Stimulated activated CD4-positive, alpha-beta T cell treated with anti-CD3 and anti-CD28 coated beads, Interleukin-2, amount 100 ng/mL, for 24 hours (primary cell): Measurements from ENCODE around the gene MPEG1.

Source experiments
- DNase-seq, 2 donors: peaks; one replicate each; pipeline ENCODE4 v3.0.0-alpha.2; 2020

The MPEG1 gene

GRCh38 chr11:59218319-59218718 is 5.6 kb upstream of the MPEG1 start:
- no peak for DNase-seq

DNA sequence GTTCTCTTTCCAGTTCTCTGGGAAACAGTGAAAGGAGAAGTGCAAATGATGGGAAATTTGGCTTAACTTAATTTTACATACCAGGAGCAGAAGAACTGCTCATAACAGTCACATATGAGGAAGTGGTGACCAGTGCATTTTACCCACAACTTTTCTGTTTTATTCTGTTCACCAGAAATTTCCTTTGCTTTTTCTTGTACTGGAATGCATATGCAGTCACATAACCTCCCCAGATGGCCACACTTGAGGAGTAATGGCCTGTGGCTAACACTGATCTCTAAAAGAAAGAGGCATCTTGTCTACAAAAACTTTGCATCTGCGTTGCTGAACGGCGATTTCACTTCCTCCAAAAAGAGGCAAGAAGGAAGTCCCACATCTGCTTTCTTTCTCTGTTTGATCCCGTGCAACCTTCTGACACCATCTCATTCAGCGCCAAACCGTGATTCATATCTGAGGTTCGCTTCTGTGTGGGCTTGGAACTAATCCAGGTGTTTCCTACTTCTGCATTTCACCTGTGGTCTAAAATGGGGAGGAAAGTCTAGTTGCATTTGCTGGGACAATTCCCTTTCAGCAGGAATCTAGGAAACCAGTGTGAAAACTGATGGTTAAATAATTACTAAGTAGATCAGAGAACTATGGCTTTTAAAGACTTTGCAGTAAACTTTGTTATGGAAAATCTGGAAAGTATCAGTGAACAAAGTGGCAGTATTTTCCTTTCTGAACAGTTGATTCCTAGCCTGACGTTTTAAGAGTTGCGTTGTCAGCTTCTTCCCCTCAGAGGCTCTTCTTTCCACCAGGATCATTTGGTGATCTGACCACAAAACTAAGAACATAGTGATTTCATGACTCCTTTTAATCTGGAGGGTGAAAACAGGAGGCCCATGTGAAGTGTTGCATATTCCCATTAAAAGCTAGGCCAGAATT is 4.2 kb upstream of the MPEG1 start:
- DNase-seq = peak in 1 of 2 donors; percentile 10

GRCh38 chr11:59214141-59214893 is 1.6 kb upstream of the MPEG1 start:
- DNase-seq = no peak

DNA sequence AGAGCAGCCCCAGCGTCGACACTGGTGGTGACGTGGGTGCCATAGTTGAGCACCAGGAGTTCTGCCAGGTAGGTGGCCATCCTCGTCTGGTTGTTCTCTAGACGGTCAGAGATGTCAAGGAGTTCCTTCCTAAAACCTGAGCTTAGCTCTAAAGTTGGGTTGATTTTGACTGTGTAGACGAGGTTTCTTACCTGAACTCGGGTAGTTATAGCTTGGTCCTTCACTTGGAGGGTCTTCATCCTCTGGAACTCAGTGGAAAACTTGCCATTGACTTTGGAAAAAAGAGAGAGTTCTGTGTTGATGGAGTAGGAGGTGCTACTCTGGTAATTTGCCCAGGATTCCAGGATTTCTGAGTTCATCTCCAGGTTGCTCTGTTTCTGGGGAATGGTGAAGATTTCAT is 505 bp downstream of the MPEG1 start:
- DNase-seq = no peak

GRCh38 chr11:59208956-59209355 is 3.8 kb downstream of the MPEG1 start:
- peak; percentile 14 to 46 for DNase-seq

- peak; percentile 55 to 61 for DNase-seq
Measured at GRCh38 chr11:59207988-59208451, 4.7 kb downstream of the MPEG1 start.

DNA sequence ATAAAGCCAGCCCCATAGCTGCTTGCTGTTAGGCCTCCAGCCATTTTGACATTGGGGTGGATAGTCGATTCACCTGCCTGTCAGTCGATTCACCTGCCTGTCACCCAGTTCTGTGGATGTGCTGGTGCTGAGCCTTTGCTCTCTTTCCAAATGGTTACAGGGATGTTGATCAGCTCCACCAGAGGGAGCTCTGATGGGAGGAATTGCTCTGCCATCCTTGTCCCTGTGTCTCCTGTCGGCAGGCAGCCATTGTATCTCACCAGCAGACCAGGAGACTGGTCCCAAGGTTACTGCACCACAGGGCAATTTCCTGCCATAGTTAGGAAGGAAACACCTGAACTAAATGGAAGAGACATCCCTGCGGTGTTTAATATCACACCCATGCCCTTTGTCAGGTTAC is 6.1 kb downstream of the MPEG1 start:
- peak in 1 of 2 donors; percentile 22 for DNase-seq

GRCh38 chr11:59205648-59206047 is 7.1 kb downstream of the MPEG1 start:
- DNase-seq = no peak

DNA sequence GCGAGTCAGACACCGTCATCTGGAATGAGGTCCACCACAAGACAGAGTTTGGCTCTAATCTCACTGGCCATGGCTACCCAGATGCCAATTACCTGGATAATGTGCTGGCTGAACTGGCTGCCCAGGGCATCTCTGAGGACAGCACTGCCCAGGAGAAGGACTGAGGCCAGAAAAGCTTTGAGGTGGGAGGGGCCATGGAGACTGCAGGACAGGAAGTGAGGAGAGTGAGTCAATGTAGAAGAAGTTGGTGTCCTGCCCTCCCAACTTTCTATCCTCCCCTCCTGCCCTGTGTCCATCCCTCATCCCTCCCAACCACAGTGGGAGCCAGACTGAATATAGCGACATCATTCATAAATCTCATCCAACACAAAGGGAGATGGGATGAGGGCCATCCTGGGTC is 8.0 kb downstream of the MPEG1 start:
- DNase-seq = no peak

DNA sequence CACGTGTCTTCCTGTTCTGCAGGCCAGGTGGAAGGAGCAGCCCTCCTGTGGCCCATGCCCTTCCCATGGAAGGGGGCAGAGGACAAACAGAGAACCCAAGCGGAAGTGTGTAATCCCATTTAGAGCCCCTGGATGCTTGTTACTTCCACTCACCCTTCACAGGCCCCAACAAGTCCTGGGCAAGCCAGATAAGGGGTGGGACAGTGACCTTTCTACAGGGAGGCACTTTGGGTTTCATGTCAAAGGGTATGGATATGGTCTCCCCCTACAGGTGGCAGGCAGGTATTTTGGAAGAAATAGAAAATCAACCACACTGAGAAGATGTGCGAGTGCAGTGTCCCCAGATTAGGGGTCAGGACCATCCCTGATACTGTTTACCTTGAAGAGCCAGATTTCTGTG is 11.4 kb downstream of the MPEG1 start:
- no peak for DNase-seq

DNA sequence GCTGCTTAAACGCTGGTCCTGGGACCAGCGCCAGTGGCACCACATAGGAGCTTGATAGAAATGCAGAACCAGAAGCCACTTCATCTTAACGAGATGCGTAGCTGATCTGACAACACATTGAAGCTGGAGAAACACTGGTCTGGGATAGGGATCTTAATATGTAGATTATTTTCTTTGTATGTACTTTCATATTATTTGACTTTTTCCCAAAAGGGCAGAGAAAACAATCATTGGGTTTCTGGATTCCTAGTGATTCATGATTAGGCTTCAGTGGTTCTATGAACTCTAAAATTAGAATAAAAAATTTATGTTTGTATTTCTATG is 12.3 kb downstream of the MPEG1 start:
- no peak for DNase-seq

- DNase-seq = peak; percentile 39 to 55
Measured at GRCh38 chr11:59199546-59200422, 12.9 kb downstream of the MPEG1 start.

- no peak for DNase-seq
Measured at GRCh38 chr11:59198726-59199125, 14.0 kb downstream of the MPEG1 start.

GRCh38 chr11:59197991-59198390 is 14.7 kb downstream of the MPEG1 start:
- DNase-seq = no peak

GRCh38 chr11:59196777-59197176 is 15.9 kb downstream of the MPEG1 start:
- DNase-seq = no peak

DNA sequence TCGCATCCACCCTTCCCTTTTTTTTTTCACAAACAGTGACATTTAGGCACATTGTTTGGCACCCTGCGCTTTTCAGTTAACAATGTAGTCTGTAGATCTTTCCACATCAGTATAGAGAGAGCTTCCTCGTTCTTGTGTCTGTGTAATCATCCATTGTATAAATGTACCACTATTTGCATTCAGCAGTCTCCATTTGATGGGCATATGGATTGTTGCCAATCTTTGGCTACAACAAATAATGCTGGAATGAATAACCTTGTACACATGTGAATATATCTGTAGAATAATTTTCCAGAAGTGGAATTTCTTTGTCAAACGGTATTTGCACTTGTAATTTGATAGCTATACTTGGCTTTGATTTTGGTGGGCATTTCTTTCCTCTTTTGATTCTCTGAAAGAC is 17.1 kb downstream of the MPEG1 start:
- DNase-seq = no peak

DNA sequence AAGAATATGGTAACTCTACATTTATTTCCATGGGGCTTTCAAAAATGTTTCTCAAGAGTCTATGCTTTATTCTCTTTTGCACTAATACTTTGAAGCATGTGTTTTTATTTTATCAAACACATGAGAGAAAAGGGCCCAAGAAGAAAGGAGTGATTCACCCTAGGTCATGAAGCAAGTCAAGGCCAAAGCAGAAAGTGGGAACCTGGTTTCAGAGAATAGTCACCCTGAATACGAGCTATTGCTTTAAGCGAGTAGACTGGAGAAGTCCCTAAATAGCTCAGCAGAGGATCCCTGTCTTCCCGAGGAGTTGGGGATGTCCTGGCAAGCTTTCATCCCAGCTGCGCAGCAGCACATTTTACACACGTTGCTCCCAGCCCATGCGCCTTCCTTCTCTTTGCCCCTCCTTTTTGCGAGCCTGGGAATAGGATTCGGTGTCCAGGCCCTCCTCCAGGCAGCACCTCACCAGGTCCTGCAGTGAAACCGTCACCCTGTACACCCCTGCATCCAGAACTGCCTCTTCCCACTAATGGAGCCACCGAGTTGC is 19.1 kb downstream of the MPEG1 start:
- no peak for DNase-seq

GRCh38 chr11:59192446-59193020 is 20.2 kb downstream of the MPEG1 start:
- no peak for DNase-seq

DNA sequence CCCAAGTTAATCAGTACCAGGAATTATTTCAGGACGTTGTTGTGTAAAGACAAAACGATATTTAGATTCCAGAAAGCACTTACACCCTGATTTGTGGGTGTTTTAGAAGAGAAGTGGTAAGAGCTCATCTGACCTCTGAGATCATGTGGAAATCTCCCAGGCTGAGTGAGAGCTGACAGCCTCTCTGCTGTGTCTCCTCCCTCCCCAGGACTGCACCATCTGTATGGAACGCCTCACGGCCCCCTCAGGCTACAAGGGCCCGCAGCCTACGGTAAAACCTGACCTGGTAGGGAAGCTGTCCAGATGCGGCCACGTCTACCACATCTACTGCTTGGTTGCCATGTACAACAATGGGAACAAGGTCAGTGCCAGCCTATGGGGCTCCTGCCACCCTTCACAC is 20.8 kb downstream of the MPEG1 start:
- DNase-seq = no peak

- no peak for DNase-seq
Measured at GRCh38 chr11:59191095-59191494, 21.6 kb downstream of the MPEG1 start.

DNA sequence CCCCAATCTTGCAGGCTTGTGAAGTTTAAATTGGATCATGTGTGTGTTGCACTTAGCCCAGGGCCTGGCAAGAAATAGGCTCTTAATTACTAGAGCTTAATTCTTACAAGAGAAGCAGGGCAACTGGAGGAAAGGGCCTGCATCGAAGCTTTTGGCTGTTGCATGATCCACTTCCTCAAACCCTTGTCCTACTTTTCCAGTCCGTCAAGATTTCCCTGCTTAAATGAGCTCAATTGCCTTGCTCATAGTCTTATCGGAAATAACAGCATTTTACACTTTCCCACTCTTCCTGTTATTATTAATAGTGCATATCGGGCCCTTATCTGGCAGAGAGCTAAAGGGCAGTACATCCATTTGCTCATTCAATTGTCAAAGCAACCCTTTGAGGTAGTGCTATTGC is 22.7 kb downstream of the MPEG1 start:
- DNase-seq = no peak

GRCh38 chr11:59188954-59189353 is 23.8 kb downstream of the MPEG1 start:
- no peak for DNase-seq
